Ishikawa (cell line): ENCODE results near the gene FTSJ1.

Experiments used
- CEBPB ChIP-seq: IDR thresholded peaks from 2 replicates; pipeline ENCODE4 v1.6.1; 2012
- CREB1 ChIP-seq: IDR thresholded peaks from 2 replicates; pipeline ENCODE4 v1.6.1; 2012; ENCODE audit warnings: low read depth
- EGR1 ChIP-seq: IDR thresholded peaks from 2 replicates; pipeline ENCODE4 v1.6.1; 2012
- EP300 ChIP-seq: IDR thresholded peaks from 2 replicates; pipeline ENCODE4 v1.6.1; 2012; ENCODE audit warnings: borderline replicate concordance
- FOXM1 ChIP-seq: IDR thresholded peaks from 2 replicates; pipeline ENCODE4 v1.6.1; 2012; ENCODE audit warnings: low read depth, borderline replicate concordance
- NFIC ChIP-seq: IDR thresholded peaks from 2 replicates; pipeline ENCODE4 v1.6.1; 2012
- RAD21 ChIP-seq: IDR thresholded peaks from 2 replicates; pipeline ENCODE4 v1.6.1; 2012; ENCODE audit warnings: low read depth
- TAF1 ChIP-seq: IDR thresholded peaks from 2 replicates; pipeline ENCODE4 v1.6.1; 2012; ENCODE audit warnings: low read depth, mild to moderate bottlenecking
- TCF12 ChIP-seq: IDR thresholded peaks from 2 replicates; pipeline ENCODE4 v1.6.1; 2012; ENCODE audit warnings: low read depth
- TEAD4 ChIP-seq: IDR thresholded peaks from 2 replicates; pipeline ENCODE4 v1.6.1; 2012
- YY1 ChIP-seq: IDR thresholded peaks from 2 replicates; pipeline ENCODE4 v1.6.1; 2012; ENCODE audit warnings: low read depth
- ZBTB7A ChIP-seq: IDR thresholded peaks from 2 replicates; pipeline ENCODE4 v1.6.1; 2012; ENCODE audit warnings: low read depth
- TF ChIP-seq, protein P1 (sequence below): IDR thresholded peaks from 2 replicates; pipeline ENCODE4 v1.6.1; 2012; ENCODE audit warnings: low read depth, mild to moderate bottlenecking
- TF ChIP-seq, protein P2 (sequence below): IDR thresholded peaks from 2 replicates; pipeline ENCODE4 v1.6.1; 2012
- TF ChIP-seq, protein P3 (sequence below): IDR thresholded peaks from 2 replicates; pipeline ENCODE4 v1.6.1; 2012

The FTSJ1 gene

DNA sequence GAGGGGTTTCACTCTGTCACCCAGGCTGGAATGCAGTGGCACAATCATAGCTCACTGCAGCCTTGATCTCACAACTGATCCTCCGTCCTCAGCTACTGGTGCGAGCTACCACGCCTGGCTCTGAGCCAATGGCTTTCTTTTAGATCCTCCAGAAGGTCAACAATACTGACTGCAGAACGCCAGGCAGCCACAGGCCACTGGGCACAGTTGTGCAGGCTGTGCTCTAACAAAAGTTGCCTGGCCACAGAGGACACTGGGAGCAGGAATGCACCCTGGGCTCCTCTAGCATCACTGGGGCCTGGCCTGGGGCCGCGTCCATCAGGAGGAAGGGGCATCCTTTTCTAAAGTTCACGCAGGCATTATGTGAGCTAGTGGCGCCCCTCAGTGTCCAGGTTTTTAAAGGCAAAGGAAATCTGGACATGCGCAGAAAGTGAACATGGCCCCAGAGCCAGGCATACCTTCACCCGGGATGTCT lies 17.9 kb downstream of the FTSJ1 start:
- TF ChIP-seq NFIC (peak; percentile 45; the same call in 1 of the 2 replicates), RAD21 (peak; percentile 67)
- TF ChIP-seq, protein P1, sequence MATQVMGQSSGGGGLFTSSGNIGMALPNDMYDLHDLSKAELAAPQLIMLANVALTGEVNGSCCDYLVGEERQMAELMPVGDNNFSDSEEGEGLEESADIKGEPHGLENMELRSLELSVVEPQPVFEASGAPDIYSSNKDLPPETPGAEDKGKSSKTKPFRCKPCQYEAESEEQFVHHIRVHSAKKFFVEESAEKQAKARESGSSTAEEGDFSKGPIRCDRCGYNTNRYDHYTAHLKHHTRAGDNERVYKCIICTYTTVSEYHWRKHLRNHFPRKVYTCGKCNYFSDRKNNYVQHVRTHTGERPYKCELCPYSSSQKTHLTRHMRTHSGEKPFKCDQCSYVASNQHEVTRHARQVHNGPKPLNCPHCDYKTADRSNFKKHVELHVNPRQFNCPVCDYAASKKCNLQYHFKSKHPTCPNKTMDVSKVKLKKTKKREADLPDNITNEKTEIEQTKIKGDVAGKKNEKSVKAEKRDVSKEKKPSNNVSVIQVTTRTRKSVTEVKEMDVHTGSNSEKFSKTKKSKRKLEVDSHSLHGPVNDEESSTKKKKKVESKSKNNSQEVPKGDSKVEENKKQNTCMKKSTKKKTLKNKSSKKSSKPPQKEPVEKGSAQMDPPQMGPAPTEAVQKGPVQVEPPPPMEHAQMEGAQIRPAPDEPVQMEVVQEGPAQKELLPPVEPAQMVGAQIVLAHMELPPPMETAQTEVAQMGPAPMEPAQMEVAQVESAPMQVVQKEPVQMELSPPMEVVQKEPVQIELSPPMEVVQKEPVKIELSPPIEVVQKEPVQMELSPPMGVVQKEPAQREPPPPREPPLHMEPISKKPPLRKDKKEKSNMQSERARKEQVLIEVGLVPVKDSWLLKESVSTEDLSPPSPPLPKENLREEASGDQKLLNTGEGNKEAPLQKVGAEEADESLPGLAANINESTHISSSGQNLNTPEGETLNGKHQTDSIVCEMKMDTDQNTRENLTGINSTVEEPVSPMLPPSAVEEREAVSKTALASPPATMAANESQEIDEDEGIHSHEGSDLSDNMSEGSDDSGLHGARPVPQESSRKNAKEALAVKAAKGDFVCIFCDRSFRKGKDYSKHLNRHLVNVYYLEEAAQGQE, result no peak

DNA sequence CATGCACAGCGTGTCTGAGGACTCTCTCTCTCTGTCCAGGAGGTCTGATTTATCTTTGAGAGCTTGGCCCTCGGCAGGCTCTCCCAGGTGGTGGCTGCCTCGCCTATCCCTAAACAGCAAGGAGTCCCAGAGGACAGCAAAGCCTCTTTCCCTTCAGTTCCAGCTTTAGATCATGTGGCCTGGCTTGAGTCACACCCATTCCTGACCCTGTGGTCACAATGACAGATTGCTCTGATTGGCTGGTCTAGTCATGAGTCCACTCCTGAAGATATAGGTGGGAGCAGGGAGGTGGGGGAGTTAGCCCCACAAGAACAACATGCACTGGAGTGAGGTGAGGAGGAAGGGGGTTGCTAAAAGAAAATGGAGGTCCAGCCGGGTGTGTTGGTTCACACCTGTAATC lies 20.7 kb downstream of the FTSJ1 start:
- TF ChIP-seq YY1 (no peak), TAF1 (no peak), CREB1 (no peak)

DNA sequence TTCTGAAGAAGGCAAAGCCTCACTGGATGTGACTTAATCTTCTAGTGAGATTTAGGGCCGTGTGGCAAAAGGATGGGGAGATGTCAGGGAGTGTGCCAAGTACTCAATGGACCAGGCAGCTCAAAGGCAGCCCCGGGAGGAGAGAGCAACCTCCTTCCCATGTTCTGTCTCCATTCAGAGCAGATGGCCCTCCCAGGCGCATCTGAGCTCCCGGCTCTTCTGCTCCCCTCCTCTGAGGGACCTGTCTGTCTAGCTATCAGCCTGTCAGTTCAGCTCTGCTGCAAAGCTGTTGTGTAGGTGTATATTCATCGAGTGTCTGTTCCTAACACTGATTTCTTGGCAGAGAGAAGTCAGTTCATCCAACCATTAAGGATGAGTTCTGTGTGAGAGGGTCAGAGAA lies 21.9 kb downstream of the FTSJ1 start:
- no peak for TF ChIP-seq NFIC
- no peak for TF ChIP-seq FOXM1
- TF ChIP-seq, protein P2, sequence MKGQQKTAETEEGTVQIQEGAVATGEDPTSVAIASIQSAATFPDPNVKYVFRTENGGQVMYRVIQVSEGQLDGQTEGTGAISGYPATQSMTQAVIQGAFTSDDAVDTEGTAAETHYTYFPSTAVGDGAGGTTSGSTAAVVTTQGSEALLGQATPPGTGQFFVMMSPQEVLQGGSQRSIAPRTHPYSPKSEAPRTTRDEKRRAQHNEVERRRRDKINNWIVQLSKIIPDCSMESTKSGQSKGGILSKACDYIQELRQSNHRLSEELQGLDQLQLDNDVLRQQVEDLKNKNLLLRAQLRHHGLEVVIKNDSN, result no peak

DNA sequence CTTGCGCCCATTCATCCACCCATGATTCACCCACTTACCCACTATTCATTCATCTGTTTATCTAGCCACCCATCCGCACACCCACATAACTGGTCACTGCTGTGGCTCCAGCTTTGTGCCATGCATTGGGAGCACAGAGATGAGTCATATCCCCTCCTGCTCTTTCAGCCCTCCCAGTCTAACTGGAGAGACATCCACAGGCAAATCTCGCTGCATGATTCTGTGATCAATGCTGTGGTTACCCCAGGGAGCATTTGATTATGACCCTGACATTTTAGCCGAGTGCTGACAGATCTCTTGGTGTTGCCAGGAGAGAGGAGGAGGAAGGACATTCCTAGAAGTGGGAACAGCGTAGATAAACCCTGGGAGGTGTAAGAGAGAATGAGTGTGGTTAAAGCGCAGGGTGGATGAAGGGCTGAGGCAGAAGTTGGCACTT lies 22.4 kb downstream of the FTSJ1 start:
- TF ChIP-seq TCF12 (no peak), CREB1 (no peak), ZBTB7A (no peak), RAD21 (no peak), EP300 (no peak), TAF1 (no peak), TEAD4 (no peak), NFIC (no peak)
- TF ChIP-seq, protein P1, result no peak
- TF ChIP-seq, protein P2, result no peak
- TF ChIP-seq, protein P3, sequence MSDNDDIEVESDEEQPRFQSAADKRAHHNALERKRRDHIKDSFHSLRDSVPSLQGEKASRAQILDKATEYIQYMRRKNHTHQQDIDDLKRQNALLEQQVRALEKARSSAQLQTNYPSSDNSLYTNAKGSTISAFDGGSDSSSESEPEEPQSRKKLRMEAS, result no peak

DNA sequence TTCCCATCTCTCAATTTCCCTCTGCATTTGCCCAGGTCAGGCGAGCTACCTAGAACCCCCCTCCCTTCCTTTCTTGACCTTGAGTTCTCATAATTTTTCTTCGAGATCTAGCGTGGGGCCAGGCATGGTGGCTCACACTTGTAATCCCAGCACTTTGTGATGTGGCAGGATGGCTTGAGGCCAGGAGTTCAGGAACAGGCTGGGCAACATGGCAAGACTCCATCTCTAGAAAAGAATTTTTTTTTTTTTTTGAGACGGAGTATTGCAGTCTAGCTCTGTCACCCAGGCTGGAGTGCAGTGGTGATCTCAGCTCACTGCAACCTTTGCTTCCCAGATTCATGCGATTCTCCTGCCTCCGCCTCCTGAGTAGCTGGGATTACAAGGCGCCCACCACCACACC lies 28.3 kb downstream of the FTSJ1 start:
- TF ChIP-seq, protein P3, result no peak
- TF ChIP-seq ZBTB7A, result no peak
- TF ChIP-seq EP300, result no peak
- TF ChIP-seq FOXM1, result no peak
- TF ChIP-seq NFIC, result no peak

DNA sequence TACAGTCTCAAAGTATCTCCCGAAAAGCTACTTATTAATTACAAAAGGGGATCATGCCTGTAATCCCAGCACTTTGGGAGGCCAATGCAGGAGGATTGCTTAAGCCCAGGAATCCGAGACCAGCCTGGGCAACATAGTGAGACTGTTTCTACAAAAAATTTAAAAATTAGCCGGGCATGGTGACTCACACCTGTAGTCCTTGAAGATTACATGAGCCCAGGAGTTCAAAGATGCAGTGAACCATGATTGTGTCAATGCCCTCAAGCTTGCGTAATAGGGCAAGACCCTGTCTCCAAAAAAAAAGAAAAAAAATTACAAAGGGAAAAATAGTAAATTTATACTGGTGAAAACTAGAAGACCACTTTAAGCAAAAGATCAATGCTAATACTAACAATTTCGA lies 29.5 kb downstream of the FTSJ1 start:
- TF ChIP-seq, protein P3, result no peak
- TF ChIP-seq TEAD4 (no peak), CEBPB (no peak; the same call in 1 of the 2 replicates), FOXM1 (no peak), EGR1 (no peak), RAD21 (no peak), TAF1 (no peak)
- TF ChIP-seq, protein P1, result no peak
- TF ChIP-seq, protein P2, result no peak
